ENCODE results near the gene MAPRE2.
"Not testable (repeated sequence)": the region's sequence is repeated elsewhere in the genome, so short reads cannot be mapped to it uniquely, and the experiment has no call there.

MAPRE2 gene

DNA sequence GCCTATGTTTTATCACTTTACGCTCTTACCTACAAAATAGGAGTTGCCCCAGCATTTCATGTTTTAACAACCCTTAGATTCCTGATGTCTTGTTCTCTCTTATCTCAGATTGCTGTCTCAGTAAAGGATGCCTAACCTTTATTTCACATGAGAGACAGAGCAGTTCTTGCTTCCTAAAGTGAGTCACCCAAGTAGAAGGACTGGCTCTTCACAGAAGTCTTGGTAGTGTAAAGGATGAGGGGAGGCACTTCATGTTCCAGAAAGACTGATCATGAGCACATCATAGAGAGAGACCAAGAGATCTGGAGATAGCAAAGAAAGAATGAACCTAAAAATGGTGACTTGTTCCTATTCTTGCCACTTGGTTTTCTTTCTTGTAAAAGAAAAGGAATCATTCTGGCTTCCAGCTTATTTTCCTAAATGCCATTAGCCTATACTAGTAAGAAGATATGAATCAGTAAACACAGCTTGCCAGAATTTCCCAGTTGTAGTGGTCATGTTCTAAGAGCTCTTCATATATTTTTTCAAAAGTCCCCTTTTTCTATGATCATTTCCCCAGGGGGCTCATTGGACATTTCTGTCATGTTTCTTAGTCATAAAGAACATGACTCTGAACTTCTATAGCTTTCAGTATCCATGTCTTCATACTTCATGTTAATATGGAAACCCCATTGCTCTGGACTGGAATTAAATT lies 54.9 kb downstream of the MAPRE2 start:
- DNase-seq, result no peak

DNA sequence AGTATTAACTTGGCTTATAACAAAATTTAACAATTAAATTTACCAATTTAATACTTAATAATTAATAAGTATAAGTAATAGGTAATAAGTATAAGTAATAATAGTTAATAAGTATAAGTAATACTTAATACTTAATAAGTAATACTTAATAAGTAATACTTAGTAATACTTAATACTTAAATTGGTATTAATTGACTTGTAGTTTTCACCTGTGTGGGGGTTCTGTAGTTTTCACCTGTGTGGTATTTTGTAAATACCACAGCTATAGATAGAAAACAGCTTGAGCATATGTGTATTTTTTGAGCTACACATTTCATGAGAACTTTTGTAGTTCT lies 55.4 kb downstream of the MAPRE2 start:
- no peak for DNase-seq

DNA sequence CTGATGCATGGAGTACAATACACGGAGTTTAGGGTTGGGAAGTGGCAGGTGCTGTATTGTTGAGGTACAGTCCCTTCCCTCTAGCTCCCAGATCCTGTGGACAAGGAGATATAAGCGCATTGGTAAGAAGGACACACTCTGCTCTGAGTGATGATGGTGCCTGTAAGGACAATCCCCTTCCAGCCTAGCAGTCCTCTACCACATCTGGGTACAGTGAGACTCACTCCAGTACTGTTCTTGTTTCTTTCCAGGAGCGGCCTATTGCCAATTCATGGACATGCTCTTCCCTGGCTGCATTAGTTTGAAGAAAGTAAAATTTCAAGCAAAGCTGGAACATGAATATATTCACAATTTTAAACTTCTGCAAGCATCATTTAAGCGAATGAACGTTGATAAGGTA lies 56.0 kb downstream of the MAPRE2 start:
- no peak for DNase-seq

DNA sequence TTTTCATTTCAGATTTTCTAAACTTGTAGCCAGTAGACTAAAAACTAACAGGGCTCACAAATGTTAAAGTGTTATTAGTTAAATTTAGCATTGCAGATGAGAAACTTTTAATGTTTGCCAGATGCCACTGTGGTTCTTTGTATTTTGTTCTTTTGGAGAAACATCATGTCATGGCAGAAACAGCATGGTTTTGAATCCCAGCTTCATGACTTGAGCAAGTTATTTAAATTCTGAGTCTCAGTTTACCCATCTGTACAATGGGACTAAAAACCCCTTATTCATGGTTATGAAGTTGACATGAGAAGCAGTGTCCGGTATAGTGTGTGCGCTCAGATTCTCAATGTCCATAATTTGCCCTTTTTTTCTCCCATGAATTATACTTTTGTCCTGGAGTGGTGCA lies 56.5 kb downstream of the MAPRE2 start:
- no peak for DNase-seq

DNA sequence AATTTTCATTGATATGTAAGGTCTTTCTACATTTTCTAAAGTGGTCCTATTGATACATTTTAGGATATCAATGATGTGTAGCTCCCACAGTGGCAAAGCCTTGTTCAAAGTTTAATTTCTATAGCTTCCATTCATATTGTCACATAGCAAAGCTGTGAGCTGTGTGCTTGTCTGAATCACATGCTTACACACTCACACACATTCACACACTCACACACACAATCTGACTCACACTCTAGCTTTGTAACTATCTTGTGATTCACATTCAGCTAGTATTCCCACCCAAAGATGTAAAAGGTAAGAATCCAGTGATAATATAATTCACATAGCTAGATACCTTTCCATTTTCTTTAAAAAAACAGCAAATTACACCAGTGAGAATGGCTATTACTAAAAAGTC lies 58.7 kb downstream of the MAPRE2 start:
- no peak for DNase-seq

DNA sequence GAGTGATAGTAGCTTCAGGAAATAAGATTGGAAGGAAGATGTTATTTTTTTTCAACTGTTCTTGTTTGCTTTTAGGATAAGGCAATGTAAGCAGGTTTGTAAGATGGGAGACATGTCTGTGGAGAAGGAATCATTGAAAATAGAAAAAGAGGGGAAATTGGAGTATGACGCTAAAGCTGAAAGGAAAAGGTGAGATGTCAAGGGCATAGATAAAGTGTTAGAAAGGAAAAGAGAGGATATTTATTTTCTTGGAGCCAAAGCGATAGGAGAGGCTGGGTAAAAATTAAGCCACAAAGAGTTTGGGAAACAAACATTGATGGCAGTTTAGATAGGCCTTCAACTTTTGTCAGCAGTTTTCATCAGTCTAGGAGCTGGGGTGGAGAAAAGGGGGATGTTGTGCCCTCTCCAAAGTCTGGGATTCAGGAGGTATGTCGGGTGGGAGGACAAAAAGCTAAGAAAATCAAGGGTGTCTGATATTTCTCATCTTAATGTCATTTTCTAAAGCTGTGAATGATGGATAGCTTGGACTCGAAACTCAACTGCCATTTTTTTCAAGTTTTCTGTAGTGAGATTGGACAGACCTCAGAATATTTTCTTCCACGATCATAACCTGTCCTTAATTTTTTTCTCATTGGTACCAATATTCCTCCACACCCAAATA lies 63.3 kb downstream of the MAPRE2 start:
- DNase-seq, result no peak

DNA sequence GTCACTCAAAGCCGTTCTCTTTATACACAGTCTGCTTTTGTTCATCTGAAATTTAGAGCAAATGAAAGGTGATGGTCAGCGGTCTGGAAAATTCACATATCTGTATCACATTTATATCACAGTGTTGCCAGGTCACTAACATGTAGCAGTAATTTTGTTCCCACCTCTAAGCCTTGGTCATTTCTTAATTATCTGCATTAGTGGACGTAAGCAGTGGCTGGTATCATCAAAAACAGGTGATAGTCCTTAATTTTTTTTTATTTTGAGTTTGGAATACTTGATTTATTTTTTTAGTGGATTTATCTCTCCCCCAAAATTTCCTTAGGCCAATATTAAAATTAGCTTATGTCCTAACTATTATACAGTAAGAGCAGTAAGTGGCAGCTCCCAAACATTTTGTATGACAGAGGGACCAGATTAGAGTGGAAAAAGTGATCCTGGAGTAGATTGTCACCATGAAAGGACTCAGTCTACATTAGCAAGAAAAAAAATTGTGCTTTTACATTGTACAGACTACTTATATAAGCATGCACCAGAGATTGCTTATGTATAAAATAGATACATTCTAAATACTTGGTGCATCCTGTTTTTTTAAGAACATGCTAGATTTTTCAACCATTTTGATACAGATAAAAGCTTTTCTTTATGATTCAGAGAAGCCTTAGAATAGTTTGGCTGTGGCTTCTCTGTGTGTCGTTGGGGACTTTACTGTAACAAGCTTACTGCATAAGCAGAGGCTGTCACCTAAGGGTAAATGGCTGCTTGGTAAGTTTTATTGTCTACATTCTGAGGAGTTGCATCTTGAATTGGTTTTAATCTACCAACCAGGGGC lies 65.0 kb downstream of the MAPRE2 start:
- no peak for DNase-seq

DNA sequence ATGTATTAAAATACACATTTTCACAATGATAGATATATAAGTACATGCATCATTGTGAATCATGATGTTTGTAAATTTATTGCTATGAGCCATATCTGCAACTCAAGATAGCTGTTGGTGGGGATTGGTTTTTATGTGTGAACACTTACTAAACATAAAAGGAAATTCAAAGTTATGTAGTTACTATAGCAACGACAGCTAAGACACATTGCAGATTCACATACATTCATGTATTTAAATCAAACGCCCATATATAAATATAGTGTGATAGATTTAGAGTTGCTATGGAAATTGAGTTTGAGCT lies 65.6 kb downstream of the MAPRE2 start:
- DNase-seq, result no peak

DNA sequence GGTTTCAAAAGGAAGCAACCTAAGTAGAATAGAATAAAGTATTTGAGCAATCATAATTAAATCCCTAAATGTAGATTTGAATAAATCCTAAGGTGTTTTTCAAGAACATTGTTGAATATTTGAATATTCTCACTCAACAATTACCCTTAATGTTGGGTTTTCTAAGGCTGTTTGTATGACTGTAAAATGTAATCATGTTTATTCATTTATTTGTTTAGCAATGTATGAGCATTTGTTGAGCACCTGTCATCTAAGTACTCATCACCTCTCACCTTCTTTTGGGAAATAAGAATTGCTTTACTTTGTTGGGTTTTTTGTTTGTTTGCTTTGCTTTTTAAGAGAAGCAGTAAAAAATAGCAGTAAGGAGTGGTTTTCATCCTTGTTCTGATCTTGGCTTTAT lies 66.0 kb downstream of the MAPRE2 start:
- no peak for DNase-seq

DNA sequence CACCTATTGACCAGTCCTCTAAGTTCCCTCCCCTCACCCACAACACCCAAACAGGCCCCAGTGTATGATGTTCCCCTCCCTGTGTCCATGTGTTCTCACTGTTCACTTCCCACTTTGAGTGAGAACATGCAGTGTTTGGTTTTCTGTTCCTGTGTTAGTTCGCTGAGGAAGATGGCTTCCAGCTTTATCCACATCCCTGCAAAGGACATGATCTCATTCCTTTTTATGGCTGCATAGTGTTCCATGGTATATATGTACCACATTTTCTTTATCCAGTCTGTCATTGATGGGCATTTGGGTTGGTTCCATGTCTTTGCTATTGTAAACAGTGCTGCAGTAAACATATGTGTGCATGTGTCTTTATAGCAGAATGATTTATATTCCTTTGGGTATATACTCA lies 66.9 kb downstream of the MAPRE2 start:
- not testable (repeated sequence) for DNase-seq

DNA sequence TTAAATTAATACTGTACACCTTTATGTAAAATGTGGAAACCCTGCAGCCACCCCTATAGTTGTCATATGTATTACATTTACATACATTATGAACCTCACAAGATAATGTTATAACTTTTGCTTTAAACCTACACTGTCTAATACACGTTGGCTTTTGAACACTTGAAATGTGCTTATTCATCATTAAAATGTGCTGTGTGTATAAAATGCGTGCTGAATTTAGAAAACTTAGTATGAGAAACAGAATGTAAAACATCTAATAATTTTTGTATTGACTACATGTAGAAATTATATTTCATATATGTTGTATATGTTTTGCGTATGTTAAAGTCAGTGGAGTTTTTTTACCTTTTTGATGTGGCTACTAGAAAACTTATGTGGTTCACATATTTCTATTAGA lies 68.8 kb downstream of the MAPRE2 start:
- no peak for DNase-seq

DNA sequence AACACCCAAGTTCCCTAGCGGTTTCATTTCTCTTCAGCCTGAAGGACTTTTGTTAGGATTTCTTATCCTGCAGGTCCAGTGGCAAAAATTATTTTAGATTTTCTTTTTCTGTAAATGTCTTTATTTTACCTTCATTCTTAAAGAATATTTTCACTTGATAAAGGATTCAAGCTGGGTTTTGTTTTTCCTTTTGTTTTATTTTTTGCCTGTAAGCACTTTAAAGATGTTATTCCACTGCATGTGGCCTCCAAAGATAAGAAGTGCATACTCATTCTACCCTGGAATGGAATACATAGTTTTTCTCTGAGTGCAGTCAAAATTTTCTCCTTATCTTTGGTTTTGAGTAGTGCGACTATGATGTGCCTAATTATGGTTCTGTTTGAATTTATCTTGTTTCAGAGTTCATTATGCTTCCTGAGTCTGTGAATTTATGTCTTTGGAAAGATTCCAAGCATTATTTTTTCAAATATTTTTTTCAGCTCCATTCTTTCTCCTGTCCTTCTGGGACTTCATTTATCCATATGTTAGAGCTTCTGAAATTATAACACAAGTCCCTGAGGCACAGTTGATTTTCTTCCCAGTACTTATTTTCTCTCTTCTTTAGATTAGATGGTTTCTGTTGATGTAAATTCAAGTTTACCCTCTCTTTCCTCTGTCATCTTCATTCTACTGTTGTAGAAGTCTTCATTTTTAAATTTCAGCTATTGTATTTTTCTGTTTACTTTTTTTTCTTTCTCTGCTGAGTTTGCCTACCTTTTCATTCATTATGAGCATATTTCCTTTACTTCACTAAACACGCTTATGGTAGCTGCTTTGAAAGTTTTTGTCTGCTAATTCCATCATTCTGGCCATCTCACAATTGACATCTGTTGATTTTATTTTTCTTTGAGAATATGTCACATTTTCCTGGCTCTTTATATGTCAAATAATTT lies 69.6 kb downstream of the MAPRE2 start:
- DNase-seq, result no peak

DNA sequence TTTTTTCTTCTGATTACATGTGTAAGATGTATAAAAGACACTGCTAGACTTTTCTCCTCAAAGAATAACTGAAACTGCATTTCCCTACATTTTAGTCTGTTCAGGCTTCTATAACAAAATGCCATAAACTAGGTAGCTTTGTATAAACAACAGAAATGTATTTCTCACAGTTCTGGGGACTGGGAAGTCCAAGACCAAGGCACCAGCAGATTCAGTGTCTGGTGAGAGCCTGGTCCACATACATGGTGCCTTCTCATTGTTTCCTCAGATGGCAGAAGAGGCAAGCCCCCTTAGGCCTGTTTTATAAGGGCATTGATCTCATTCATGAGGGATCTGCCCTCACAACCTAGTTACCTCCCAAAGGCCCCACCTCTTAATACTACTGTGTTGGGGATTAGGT lies 71.5 kb downstream of the MAPRE2 start:
- no peak for DNase-seq

DNA sequence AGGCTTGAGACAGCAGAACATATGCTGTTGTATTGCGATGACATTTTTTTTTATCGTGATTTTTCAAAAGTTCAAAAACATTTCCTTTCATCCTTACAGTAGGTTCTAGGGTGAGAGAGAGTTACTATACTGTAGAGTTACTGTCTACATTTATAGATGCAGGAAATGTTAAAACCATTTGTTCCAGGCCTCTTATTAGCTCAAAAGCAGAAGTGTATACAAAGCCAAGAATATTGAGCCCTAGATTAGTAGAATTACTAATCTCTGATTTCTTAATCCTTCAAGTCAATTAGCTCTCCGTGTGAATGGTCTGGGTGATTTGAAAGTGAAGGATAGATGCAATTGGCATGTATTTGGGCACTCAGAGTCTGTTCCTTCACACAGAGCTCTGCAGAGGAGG lies 73.1 kb downstream of the MAPRE2 start:
- DNase-seq, result no peak

DNA sequence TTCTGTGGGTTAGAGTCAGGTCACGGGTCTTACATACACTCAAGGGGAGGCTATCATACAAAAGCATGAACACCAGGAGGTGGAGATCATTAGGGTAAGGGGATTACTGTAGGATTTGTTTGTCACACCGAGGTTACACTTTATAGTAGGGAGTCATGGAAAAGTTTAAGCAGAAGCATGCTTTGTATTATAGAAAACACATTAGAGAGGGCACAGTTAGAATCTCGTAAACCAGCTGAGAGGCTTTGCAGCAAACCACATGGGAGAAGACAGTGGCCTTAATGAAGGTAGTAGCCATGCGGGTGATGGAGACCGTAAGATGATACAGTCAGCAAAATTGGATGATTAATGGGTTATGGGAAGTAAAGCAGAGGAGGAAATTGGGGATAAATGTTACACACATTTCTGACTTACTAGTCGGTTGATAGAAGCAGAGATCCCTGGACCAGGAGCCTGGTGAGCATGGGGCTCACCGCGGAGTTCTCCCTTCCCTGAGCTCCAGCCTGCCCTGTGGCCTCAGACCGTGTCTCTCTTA lies 75.6 kb downstream of the MAPRE2 start:
- DNase-seq, result no peak

DNA sequence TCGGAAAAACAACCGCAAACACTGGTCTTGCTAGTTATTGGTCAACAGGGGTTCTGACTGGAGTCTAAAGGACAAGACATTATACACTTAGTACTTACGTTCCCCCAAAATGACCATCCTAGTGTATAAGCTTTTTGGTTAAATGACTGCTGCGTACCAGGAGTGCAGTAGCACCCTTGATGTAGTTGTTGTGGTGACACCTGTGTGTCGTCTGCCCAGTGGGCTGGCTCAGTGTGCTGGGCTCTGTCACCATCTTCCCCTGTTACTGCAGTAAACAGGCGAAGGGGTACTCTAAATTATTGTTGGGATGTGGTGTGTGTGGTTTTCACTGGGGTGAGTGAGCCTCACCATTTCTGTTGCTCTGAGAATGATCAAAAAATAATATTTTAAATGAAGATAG lies 76.2 kb downstream of the MAPRE2 start:
- DNase-seq, result no peak

DNA sequence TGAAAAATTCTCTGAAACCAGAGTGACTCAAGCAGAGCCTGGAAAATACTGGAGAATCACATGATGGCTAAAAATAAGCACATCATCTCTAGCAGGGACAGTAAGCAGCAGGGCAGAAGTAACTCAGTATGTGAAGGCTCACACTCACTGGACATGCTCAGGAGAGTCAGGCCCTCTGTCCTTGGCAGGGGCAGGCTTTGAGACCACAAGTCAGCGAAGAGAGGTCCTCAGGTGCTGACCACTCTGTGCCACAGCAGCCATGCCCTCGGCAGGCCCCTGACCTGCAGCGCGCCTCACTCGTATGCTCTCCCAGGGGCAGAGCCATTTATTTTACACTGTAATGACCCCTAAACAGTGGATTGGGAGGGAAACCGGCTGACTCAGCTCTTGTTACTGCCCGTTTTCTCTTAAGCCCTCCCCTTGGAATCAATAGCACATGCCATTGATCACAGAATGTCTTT lies 76.8 kb downstream of the MAPRE2 start:
- DNase-seq, result no peak

DNA sequence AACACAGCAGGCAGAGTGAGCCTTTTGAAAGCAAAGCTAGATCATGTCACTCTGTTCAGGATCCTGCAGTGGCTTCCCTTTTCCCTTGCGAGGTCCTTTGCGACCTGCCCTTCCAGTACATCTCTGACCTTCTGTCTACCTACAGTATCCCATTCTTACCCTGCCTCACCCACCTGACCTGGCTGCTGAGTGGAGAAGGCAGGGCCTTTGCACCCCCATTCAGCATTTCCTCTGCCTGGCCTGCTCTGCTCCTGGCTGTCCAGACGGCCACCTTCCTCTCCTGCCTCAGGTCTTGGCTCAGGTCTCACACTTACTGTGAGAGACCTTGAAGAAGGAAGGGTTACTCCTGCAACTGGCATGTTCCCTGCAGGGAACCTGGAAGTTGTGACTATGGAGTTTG lies 77.4 kb downstream of the MAPRE2 start:
- no peak for DNase-seq

DNA sequence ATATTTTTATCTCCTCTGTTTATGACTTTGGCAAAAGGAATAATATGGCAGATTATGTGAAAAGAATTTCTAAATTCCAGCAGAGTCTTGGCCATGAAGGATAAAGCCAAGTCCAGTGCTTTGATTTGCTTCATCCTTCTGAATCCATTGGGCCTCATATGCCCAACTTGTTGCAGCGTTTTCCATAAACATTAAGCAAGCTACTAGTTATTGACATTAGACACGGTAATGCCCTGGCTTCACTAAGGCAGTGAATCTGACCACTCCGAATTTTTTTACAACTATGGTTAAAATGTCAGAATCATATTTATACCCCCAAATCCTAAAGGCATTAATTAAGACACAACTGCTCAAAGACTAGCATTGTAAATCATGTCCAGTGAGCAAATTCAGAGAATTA lies 79.8 kb downstream of the MAPRE2 start:
- no peak for DNase-seq

DNA sequence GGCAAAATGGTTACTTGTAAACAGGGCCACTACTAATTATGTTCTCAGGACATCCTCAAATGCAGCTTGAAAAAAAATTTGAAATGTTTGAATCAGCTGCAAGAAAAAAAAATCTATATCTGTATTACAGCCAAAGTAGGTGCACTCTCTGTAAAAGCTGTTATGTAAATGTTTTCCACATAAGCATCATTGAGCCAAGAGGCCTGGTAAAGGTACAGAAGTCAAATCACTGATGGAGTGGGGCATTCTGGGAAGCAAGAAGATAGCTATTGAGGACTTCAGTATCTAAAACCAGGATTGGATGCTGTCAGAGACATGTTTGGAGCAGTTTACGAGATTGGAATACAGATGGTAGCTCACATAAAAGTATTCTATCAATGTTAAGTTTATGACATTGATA lies 80.3 kb downstream of the MAPRE2 start:
- no peak for DNase-seq

DNA sequence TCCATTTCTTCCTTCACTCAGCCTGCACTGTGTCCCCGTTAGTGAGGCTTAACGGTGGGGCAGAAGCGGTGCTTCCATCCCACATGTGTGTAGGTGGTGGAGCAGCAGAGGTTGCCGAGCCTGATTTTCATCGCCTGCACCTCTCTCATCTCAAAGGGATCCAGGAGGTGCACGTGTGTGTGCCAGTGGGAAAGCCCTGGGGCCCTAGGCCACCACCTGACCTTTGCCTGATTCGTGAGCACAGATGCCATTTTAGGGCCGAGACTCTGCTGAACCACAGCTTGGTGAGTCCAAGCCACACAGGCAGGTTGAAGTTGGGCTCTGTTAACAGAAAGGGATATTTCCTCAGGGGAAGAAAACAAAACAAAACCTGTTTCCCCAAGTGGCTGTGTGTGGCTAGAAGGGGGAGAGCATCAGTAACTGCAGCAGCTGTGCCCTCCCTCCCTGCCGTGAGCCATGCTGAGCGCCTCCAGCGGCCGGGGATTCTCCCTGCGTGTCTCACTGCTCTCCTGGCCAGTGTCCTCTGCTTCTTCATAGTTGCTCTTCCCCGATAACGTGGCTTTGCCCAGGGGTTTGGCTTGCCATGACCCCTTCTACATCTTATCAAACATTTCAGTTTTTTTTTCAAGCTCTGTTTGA lies 81.5 kb downstream of the MAPRE2 start:
- DNase-seq, result no peak

DNA sequence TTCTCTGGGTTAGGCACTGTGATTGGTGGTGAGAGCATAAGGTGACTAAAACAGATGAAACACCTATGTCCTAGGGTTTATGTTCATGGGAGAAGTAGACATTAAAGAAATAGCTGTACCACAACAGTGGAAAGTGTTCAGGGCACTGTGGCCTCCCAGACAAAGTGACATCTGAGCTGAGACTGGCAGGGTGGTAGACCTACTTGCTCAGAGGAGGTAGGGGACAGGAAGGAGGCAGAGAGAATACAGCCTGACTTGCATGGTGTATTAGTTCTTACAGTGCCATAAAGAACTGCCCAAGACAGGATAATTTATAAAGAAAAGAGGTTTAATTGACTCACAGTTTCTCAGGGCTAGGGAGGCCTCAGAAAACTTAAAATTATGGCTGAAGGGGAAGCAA lies 82.6 kb downstream of the MAPRE2 start:
- DNase-seq, result no peak
